ENCODE measurements around the gene RNF157.

GRCh38 chr17:76219670-76220383, 20.5 kb downstream of the RNF157 start:
- no peak for TF ChIP-seq POLR2A (IDR thresholded peaks at IDR 0.05; ENCODE audit: insufficient read depth in 1 of 2, low read depth in 2 of 2, low read length in 2 of 2)
- TF ChIP-seq RFX1 (IDR thresholded peaks at IDR 0.05): no peak
- TF ChIP-seq TEF (CRISPR knock-in tag; IDR thresholded peaks at IDR 0.05): no peak
- no peak for TF ChIP-seq ZNF232 (CRISPR knock-in tag; IDR thresholded peaks at IDR 0.05; ENCODE audit: borderline replicate concordance)
